H1 (cell line): ENCODE measurements around the gene ERCC6. TPM values are rescaled to one million over a fixed set of nuclear protein-coding genes. Genes with fewer than 3 reads are reported as not detected.

ENCODE experiments used
- CTCF ChIA-PET: fragments of 300-600 bp; sonication (Branson Sonifier 250); formaldehyde crosslinking; loops from one replicate; lab custom pipeline; 2021; ENCODE audit not compliant: partially characterized antibody; lab: Charles Lee
- POLR2A ChIA-PET: fragments of 300-600 bp; sonication (Branson Sonifier 250); formaldehyde crosslinking; loops from one replicate; lab custom pipeline; 2021; ENCODE audit warnings: inconsistent platforms; ENCODE audit not compliant: partially characterized antibody; lab: Charles Lee
- DNase-seq, 2 experiments: peaks; one replicate each; pipeline versions ENCODE4 v3.0.0 to v3.0.0-alpha.2; 2010 to 2022; ENCODE audit warnings: low spot score in 2 of 2, low read depth in 1 of 2, mixed read lengths in 1 of 2
- FAIRE-seq: peaks from 2 replicates; lab custom pipeline; 2011; peaks lifted over from hg19 to GRCh38; lab: Jason Lieb, UNC
- H2AFZ ChIP-seq: 2 replicates; pipeline ENCODE4 v1.8.1; 2012; ENCODE audit warnings: low read length, inconsistent platforms
- H2AK5ac ChIP-seq: 2 replicates; pipeline ENCODE4 v1.6.1; 2013; ENCODE audit warnings: low read depth, low read length
- H2BK120ac ChIP-seq: replicated peaks from 2 replicates; pipeline ENCODE3; 2013; ENCODE audit warnings: low read depth, low read length, inconsistent platforms
- H2BK12ac ChIP-seq: 2 replicates; pipeline ENCODE4 v1.6.1; 2013; ENCODE audit warnings: low read depth, low read length
- H2BK15ac ChIP-seq: 2 replicates; pipeline ENCODE4 v1.6.1; 2013; ENCODE audit warnings: low read length
- H2BK20ac ChIP-seq: 2 replicates; pipeline ENCODE4 v1.6.1; 2013; ENCODE audit warnings: low read length
- H2BK5ac ChIP-seq: 2 replicates; pipeline ENCODE4 v1.6.1; 2013; ENCODE audit warnings: low read depth, low read length
- H3K14ac ChIP-seq: 2 replicates; pipeline ENCODE4 v1.6.1; 2013; ENCODE audit warnings: inconsistent platforms; ENCODE audit not compliant: insufficient read length
- H3K18ac ChIP-seq: 2 replicates; pipeline ENCODE4 v1.6.1; 2013; ENCODE audit warnings: low read length; ENCODE audit errors: extremely low read depth
- H3K23ac ChIP-seq: 2 replicates; pipeline ENCODE4 v1.6.1; 2013; ENCODE audit warnings: inconsistent platforms; ENCODE audit not compliant: insufficient read length
- H3K23me2 ChIP-seq: 2 replicates; pipeline ENCODE4 v1.6.1; 2013; ENCODE audit warnings: low read depth, low read length
- H3K27ac ChIP-seq: 2 replicates; pipeline ENCODE4 v1.6.1; 2011; ENCODE audit warnings: low read depth, low read length, inconsistent platforms
- H3K27me3 ChIP-seq, 4 experiments: replicated peaks in 1 of 4; 1 replicate in 1 of 4; 2 replicates in 3 of 4; pipeline versions ENCODE4 v1.6.1 to v1.8.1; 2011 to 2013; ENCODE audit warnings: low read length in 3 of 4, mild to moderate bottlenecking in 3 of 4, inconsistent platforms in 2 of 4, mixed read lengths in 2 of 4, moderate library complexity in 1 of 4; ENCODE audit not compliant: control insufficient read depth in 3 of 4, insufficient read depth in 3 of 4; ENCODE audit errors: extremely low read depth in 1 of 4
- H3K36me3 ChIP-seq, 4 experiments: 2 replicates each; pipeline versions ENCODE4 v1.6.1 to v1.8.1; 2011 to 2013; ENCODE audit warnings: mild to moderate bottlenecking in 4 of 4, low read length in 3 of 4, moderate library complexity in 2 of 4, control low read depth in 1 of 4, inconsistent platforms in 1 of 4; ENCODE audit not compliant: insufficient read depth in 4 of 4, control insufficient read depth in 2 of 4
- H3K4ac ChIP-seq: replicated peaks from 2 replicates; pipeline ENCODE3; 2013; ENCODE audit warnings: low read length, low read depth, mixed read lengths, inconsistent platforms; ENCODE audit not compliant: insufficient read length
- H3K4me1 ChIP-seq, 4 experiments: replicated peaks in 1 of 4; 1 replicate in 1 of 4; 2 replicates in 3 of 4; pipeline versions ENCODE4 v1.6.1 to v1.8.1; 2011 to 2013; ENCODE audit warnings: low read length in 3 of 4, inconsistent platforms in 2 of 4, mixed read lengths in 1 of 4; ENCODE audit not compliant: insufficient read depth in 4 of 4, control insufficient read depth in 3 of 4
- H3K4me2 ChIP-seq, 2 experiments: 2 replicates each; pipeline versions ENCODE4 v1.6.1 to v1.8.1; 2011 to 2013; ENCODE audit warnings: low read depth in 2 of 2, low read length in 2 of 2, control low read depth in 1 of 2, inconsistent platforms in 1 of 2, mild to moderate bottlenecking in 1 of 2; ENCODE audit not compliant: insufficient read depth in 1 of 2
- H3K4me3 ChIP-seq, 4 experiments: fragments of 200-600, 300-600 bp in 1 of 4; sonication (generic), shearing (Covaris generic), sonication (Bioruptor Twin) in 1 of 4; 2 replicates each; pipeline versions ENCODE4 v1.5.1 to v1.8.1; 2011 to 2016; ENCODE audit warnings: low read length in 4 of 4, low read depth in 3 of 4, control low read depth in 2 of 4, inconsistent platforms in 2 of 4, mild to moderate bottlenecking in 2 of 4, mixed read lengths in 1 of 4, moderate library complexity in 1 of 4; ENCODE audit not compliant: insufficient read depth in 2 of 4; ENCODE audit errors: extremely low read depth in 1 of 4
- H3K56ac ChIP-seq: replicated peaks from 2 replicates; pipeline ENCODE3; 2013; ENCODE audit warnings: low read depth, mild to moderate bottlenecking, mixed read lengths, low read length, inconsistent platforms; ENCODE audit not compliant: insufficient read length
- H3K79me1 ChIP-seq: 2 replicates; pipeline ENCODE4 v1.6.1; 2013; ENCODE audit warnings: low read depth, low read length, control low read depth
- H3K79me2 ChIP-seq, 2 experiments: 2 replicates each; pipeline versions ENCODE4 v1.6.1 to v1.8.1; 2012 to 2013; ENCODE audit warnings: low read length in 2 of 2, mild to moderate bottlenecking in 2 of 2, inconsistent platforms in 1 of 2; ENCODE audit not compliant: insufficient read depth in 2 of 2, control insufficient read depth in 1 of 2
- H3K9ac ChIP-seq, 4 experiments: replicated peaks in 1 of 4; 1 replicate in 1 of 4; 2 replicates in 3 of 4; pipeline versions ENCODE4 v1.6.1 to v1.8.1; 2011 to 2013; ENCODE audit warnings: low read depth in 3 of 4, low read length in 3 of 4, control low read depth in 2 of 4, mild to moderate bottlenecking in 2 of 4, moderate library complexity in 2 of 4, inconsistent platforms in 1 of 4; ENCODE audit errors: extremely low read depth in 1 of 4
- H3K9me3 ChIP-seq, 2 experiments: 2 replicates each; pipeline versions ENCODE4 v1.6.1 to v1.8.1; 2012 to 2013; ENCODE audit warnings: mild to moderate bottlenecking in 2 of 2, moderate library complexity in 2 of 2, control low read depth in 1 of 2, inconsistent platforms in 1 of 2, low read depth in 1 of 2, low read length in 1 of 2, mixed read lengths in 1 of 2; ENCODE audit not compliant: insufficient read depth in 2 of 2
- H4K20me1 ChIP-seq, 2 experiments: replicated peaks in 1 of 2; 2 replicates each; pipeline versions ENCODE3 to v1.8.1; 2011 to 2013; ENCODE audit warnings: inconsistent platforms in 2 of 2, low read length in 2 of 2, mild to moderate bottlenecking in 1 of 2; ENCODE audit not compliant: insufficient read depth in 2 of 2, control insufficient read depth in 1 of 2
- H4K5ac ChIP-seq: 2 replicates; pipeline ENCODE4 v1.6.1; 2013; ENCODE audit warnings: low read length, low read depth, mixed read lengths, inconsistent platforms; ENCODE audit not compliant: insufficient read length
- H4K8ac ChIP-seq: 2 replicates; pipeline ENCODE4 v1.8.0; 2013; ENCODE audit warnings: mild to moderate bottlenecking, moderate library complexity, low read length, inconsistent platforms; ENCODE audit not compliant: insufficient read depth; ENCODE audit errors: extremely low read depth
- H4K91ac ChIP-seq: replicated peaks from 2 replicates; pipeline ENCODE3; 2013; ENCODE audit warnings: low read length, mixed read lengths, inconsistent platforms; ENCODE audit not compliant: insufficient read length
- ASH2L ChIP-seq: fragments of 200-600, 300-600 bp; sonication (generic); IDR thresholded peaks from one replicate; pipeline ENCODE4 v1.7.1; 2017; ENCODE audit warnings: low read length
- ATF2 ChIP-seq: IDR thresholded peaks from 2 replicates; pipeline ENCODE4 v1.6.1; 2012; ENCODE audit warnings: low read length, inconsistent platforms
- ATF3 ChIP-seq: IDR thresholded peaks from 2 replicates; pipeline ENCODE4 v1.6.1; 2011; ENCODE audit warnings: low read depth, mild to moderate bottlenecking, low read length; ENCODE audit not compliant: insufficient read depth
- BACH1 ChIP-seq: IDR thresholded peaks from 2 replicates; pipeline ENCODE4 v1.6.1; 2012; ENCODE audit warnings: low read length, improper control_type of control experiment
- CHD2 ChIP-seq: IDR thresholded peaks from 2 replicates; pipeline ENCODE4 v1.6.1; 2012; ENCODE audit warnings: low read length, improper control_type of control experiment
- NANOG ChIP-seq: IDR thresholded peaks from 2 replicates; pipeline ENCODE4 v1.6.1; 2011; ENCODE audit warnings: low read length, low read depth, mild to moderate bottlenecking, inconsistent platforms; ENCODE audit not compliant: insufficient read depth, poor library complexity, severe bottlenecking
- RBBP5 ChIP-seq: IDR thresholded peaks from 2 replicates; pipeline ENCODE4 v1.7.1; 2012; ENCODE audit warnings: low read depth, mild to moderate bottlenecking, inconsistent platforms, low read length, moderate library complexity, borderline replicate concordance
- RXRA ChIP-seq: IDR thresholded peaks from 2 replicates; pipeline ENCODE4 v1.6.1; 2011; ENCODE audit warnings: low read depth, mild to moderate bottlenecking, low read length, moderate library complexity; ENCODE audit not compliant: insufficient read depth
- SIN3A ChIP-seq, 2 experiments: IDR thresholded peaks in 1 of 2; conservative IDR thresholded peaks in 1 of 2; 2 replicates each; pipeline ENCODE4 v1.6.1; 2011 to 2012; ENCODE audit warnings: low read length in 2 of 2, improper control_type of control experiment in 1 of 2, low read depth in 1 of 2, mild to moderate bottlenecking in 1 of 2
- SRF ChIP-seq: IDR thresholded peaks from 2 replicates; pipeline ENCODE4 v1.6.1; 2011; ENCODE audit warnings: mild to moderate bottlenecking, low read depth, low read length, moderate library complexity
- whole genome bisulfite sequencing, 2 experiments: shearing (Covaris generic) in 1 of 2; methylation state at CpG; one replicate each; pipeline versions ENCODE4 v1.1.6 to v1.1.7; 2013 to 2015; ENCODE audit warnings: low lambda C conversion rate in 2 of 2, mixed read lengths in 2 of 2, inconsistent platforms in 1 of 2, low coverage in 1 of 2, missing lambda C conversion rate in 1 of 2; ENCODE audit not compliant: insufficient replicate concordance in 2 of 2, insufficient coverage in 1 of 2, insufficient read length in 1 of 2; ENCODE audit errors: extremely low coverage in 1 of 2, missing lambda C conversion rate in 1 of 2; 5-methylcytosine and 5-hydroxymethylcytosine counted together
- polyA plus RNA-seq, 7 experiments: library from polyadenylated mRNA; depleted of rRNA in 3 of 7; stranded (reverse) in 5 of 7; unstranded in 2 of 7; fragments of >200 nt in 5 of 7; fragments of 200-250 nt in 2 of 7; gene quantifications; 1 replicate in 5 of 7; 2 replicates in 1 of 7; 4 replicates in 1 of 7; pipeline versions ENCODE4 v1.2.1 to v1.2.3, GENCODE V29; 2011 to 2013; ENCODE audit warnings: missing spikeins in 2 of 7, mixed read lengths in 2 of 7
- total RNA-seq: library from RNA; stranded (reverse); fragmentation: NEBNext Ultra II Directional; extraction: Animal tissue kit (Norgen Biotek cat#: 25700); gene quantifications from 2 replicates; pipeline ENCODE4 v1.2.1, GENCODE V29; 2021

Gene ERCC6
- total and polyA plus RNA-seq, 2 of the 8 experiments (the other 6 are each of a cell fraction or from before 2014, with no cell fraction given) = 4.1 to 11.9 TPM

GRCh38 chr10:49534670-49535381 lies 4.1 kb downstream of the ERCC6 start:
- Histone ChIP-seq H3K14ac (no peak overlapping the region), H2BK20ac (no peak overlapping the region), H2AFZ (no peak overlapping the region), H3K27ac (no peak overlapping the region), H3K4me1 (peaks cover 0 to 12% (median 7%) of the 10 kb centered on the region in 4 experiments; a peak in 6 of 7 replicates), H3K9ac (no peak overlapping the region), H3K18ac (no peak overlapping the region), H4K91ac (no peak overlapping the region), H4K8ac (no peak overlapping the region), H2AK5ac (no peak overlapping the region), H3K23ac (no peak overlapping the region), H4K20me1 (peaks cover 0 to 9% of the 10 kb centered on the region in 2 experiments), H3K23me2 (peaks cover 15% of the 10 kb centered on the region), H2BK12ac (no peak overlapping the region), H3K79me1 (peaks cover 4% of the 10 kb centered on the region), H3K4me2 (no peak overlapping the region), H3K4me3 (no peak overlapping the region), H2BK120ac (no peak overlapping the region), H3K79me2 (0 out of 4 replicates have a peak, but pooled peaks cover 0 to 3% of the 10 kb centered on the region in 2 experiments), H3K27me3 (peaks cover 0 to 8% (median 5%) of the 10 kb centered on the region in 4 experiments; a peak in 5 of 7 replicates), H3K9me3 (no peaks in the 10 kb centered on the region), H4K5ac (no peak overlapping the region), H2BK5ac (no peak overlapping the region), H2BK15ac (no peak overlapping the region), H3K36me3 (peaks cover 0 to 4% (median 1%) of the 10 kb centered on the region in 4 experiments; a peak in 3 of 8 replicates), H3K4ac (no peak overlapping the region), H3K56ac (no peak overlapping the region)
- DNase-seq (no peak), FAIRE-seq (no peak)
- POLR2A ChIA-PET = no interaction called here
- CTCF ChIA-PET = no interaction called here
- WGBS, 2 experiments = 82% methylated on average over 9 of the region's 9 CpGs; no CpG with 5 or more reads in 1 of the 2 experiments
- TF ChIP-seq ASH2L = no peak
- no peak for TF ChIP-seq NANOG
- no peak for TF ChIP-seq CHD2
- no peak for TF ChIP-seq RXRA
- no peak for TF ChIP-seq SRF
- TF ChIP-seq ATF3 = no peak
- TF ChIP-seq ATF2 = no peak
- TF ChIP-seq RBBP5 = no peak
- no peak for TF ChIP-seq BACH1
- no peak for TF ChIP-seq SIN3A (conservative IDR thresholded peaks at IDR 0.05 in 1 of 2, IDR thresholded peaks at IDR 0.05 in 1 of 2; ENCODE audit: low read depth in 1 of 2, low read length in 2 of 2)
